ENCODE results near the gene ZBTB45.
"Not testable (repeated sequence)": the region's sequence is repeated elsewhere in the genome, so short reads cannot be mapped to it uniquely, and the experiment has no call there.

The ZBTB45 gene

GRCh38 chr19:58554494-58555368 is 35.1 kb upstream of the ZBTB45 start, which contains the start of gene CHMP2A:
Gene CHMP2A, minus strand, starts transcription at chr19:58555105. Its CDS starts 893 bp downstream, at chr19:58554212.
- FAIRE-seq, result peak; percentile 61

GRCh38 chr19:58553799-58554493 is 34.3 kb upstream of the ZBTB45 start:
- FAIRE-seq, result no peak

- no peak for FAIRE-seq
These were observed 33.0 kb upstream of the ZBTB45 start for GRCh38 chr19:58552655-58553054.

- FAIRE-seq, result no peak
These were observed 32.2 kb upstream of the ZBTB45 start for GRCh38 chr19:58551577-58552471.

- FAIRE-seq, result no peak
These were observed 31.5 kb upstream of the ZBTB45 start for GRCh38 chr19:58551123-58551497.

GRCh38 chr19:58550362-58551122 is 30.9 kb upstream of the ZBTB45 start:
- no peak for FAIRE-seq

GRCh38 chr19:58549664-58550361 is 30.2 kb upstream of the ZBTB45 start:
- FAIRE-seq, result no peak

GRCh38 chr19:58548859-58549663 is 29.5 kb upstream of the ZBTB45 start:
- FAIRE-seq, result no peak

GRCh38 chr19:58547323-58548312 is 28.0 kb upstream of the ZBTB45 start:
- no peak for FAIRE-seq

GRCh38 chr19:58546019-58546530 is 26.5 kb upstream of the ZBTB45 start:
- FAIRE-seq, result no peak

- FAIRE-seq, result no peak
These were observed 25.8 kb upstream of the ZBTB45 start for GRCh38 chr19:58545286-58546018.

- no peak for FAIRE-seq
These were observed 25.1 kb upstream of the ZBTB45 start for GRCh38 chr19:58544591-58545285.

- FAIRE-seq, result no peak
These were observed 24.4 kb upstream of the ZBTB45 start, which contains the start of gene TRIM28 for GRCh38 chr19:58543826-58544590. Gene TRIM28, plus strand, starts transcription at chr19:58544064. Its CDS starts 694 bp downstream, at chr19:58544758.

- not testable (repeated sequence) for FAIRE-seq
These were observed 23.2 kb upstream of the ZBTB45 start for GRCh38 chr19:58542641-58543372.

- FAIRE-seq, result not testable (repeated sequence)
These were observed 19.6 kb upstream of the ZBTB45 start for GRCh38 chr19:58539169-58539559.
